GM10248 (cell line): Measurements from ENCODE around the gene BIRC3.

Source experiments
- CTCF ChIA-PET: fragments of 300-600 bp; sonication (Branson Sonifier 250); formaldehyde crosslinking; extraction: SDS; loops from one replicate; lab custom pipeline; 2021; ENCODE audit warnings: antibody characterized with exemption; lab: Yijun Ruan, JAX
- POLR2A ChIA-PET: fragments of 350-650 bp; sonication (Branson Sonifier 250); formaldehyde crosslinking; extraction: SDS; loops from one replicate; lab custom pipeline; 2020; ENCODE audit warnings: antibody characterized with exemption; lab: Yijun Ruan, JAX
- DNase-seq: peaks from one replicate; pipeline ENCODE4 v3.0.0; 2012; ENCODE audit errors: extremely low spot score
- TF ChIP-seq, protein P1 (sequence below): IDR thresholded peaks from 2 replicates; pipeline ENCODE4 v1.5.1; 2012; ENCODE audit warnings: mild to moderate bottlenecking, low read depth; ENCODE audit errors: extremely low read depth, missing control alignments, control extremely low read depth

Gene BIRC3

DNA sequence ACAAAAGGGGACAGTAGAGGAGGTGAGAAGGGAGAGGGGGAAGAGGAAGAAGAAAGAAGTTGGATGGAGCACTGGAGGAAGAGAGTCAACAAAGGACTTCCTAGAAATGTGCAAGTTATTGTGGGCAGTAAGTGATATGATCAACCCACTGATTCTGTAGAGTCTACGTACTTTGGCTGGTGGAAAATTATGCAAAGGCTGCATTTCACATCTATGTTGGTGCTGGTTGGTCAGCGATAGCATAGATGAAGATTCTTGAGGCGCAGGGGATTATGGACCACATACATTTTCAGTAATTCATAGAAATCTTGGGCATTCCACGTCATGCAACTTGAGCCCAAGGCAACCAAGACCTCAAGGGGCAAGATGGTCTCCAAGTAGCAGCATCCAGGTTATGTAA lies 12.6 kb upstream of the BIRC3 start:
- no peak for DNase-seq
- POLR2A ChIA-PET = no interaction called here
- TF ChIP-seq, protein P1, sequence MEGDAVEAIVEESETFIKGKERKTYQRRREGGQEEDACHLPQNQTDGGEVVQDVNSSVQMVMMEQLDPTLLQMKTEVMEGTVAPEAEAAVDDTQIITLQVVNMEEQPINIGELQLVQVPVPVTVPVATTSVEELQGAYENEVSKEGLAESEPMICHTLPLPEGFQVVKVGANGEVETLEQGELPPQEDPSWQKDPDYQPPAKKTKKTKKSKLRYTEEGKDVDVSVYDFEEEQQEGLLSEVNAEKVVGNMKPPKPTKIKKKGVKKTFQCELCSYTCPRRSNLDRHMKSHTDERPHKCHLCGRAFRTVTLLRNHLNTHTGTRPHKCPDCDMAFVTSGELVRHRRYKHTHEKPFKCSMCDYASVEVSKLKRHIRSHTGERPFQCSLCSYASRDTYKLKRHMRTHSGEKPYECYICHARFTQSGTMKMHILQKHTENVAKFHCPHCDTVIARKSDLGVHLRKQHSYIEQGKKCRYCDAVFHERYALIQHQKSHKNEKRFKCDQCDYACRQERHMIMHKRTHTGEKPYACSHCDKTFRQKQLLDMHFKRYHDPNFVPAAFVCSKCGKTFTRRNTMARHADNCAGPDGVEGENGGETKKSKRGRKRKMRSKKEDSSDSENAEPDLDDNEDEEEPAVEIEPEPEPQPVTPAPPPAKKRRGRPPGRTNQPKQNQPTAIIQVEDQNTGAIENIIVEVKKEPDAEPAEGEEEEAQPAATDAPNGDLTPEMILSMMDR = no peak
- CTCF ChIA-PET = no interaction called here

- ChIA-PET POLR2A (no interaction called here), CTCF (interaction anchor here (0.8 to 4.1 kb wide), 5 partner anchors 9 to 25 kb away, joined by 3 to 40 read pairs (median 4); no protein-coding TSS in a partner anchor)
- DNase-seq = no peak
- TF ChIP-seq, protein P1 = no peak
Observed at GRCh38 chr11:102305352-102306047, 11.8 kb upstream of the BIRC3 start.

DNA sequence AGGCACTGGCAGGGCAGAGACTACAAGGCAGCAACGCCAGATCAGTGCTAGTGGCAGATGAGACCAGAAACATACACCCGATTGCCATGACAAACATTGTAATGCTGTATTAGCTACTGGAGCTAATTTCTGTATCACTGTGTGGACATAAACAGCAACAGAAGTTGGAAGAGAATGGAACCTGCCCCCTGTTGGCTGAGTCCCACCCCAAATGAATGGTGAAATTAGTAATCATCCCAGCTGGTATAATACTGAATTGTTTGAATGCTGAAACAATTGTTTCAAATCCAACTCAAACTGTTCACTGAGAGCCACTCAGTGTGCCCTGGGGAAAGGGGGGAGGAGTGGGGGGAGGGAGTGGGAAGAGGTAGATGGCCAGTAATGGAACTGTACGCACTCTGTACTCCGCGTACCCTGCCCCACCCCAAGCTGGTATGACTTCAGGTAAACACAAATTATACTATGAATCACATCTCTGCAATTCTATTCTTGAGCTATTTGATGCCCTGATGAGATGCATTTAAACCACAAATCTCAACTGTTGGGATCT lies 11.2 kb upstream of the BIRC3 start:
- POLR2A ChIA-PET = no interaction called here
- TF ChIP-seq, protein P1 = no peak
- DNase-seq = no peak
- CTCF ChIA-PET = interaction anchor here (0.6 to 4.1 kb wide), 7 partner anchors 8 to 307 kb away, joined by 3 to 40 read pairs (median 4); partner anchors contain the start of gene BIRC3

GRCh38 chr11:102306817-102307726 lies 10.2 kb upstream of the BIRC3 start:
- CTCF ChIA-PET = interaction anchor here (0.6 to 4.1 kb wide), 6 partner anchors 10 to 306 kb away, joined by 3 to 40 read pairs (median 4); partner anchors contain the start of gene BIRC3
- TF ChIP-seq, protein P1 = no peak
- POLR2A ChIA-PET = no interaction called here
- no peak for DNase-seq

DNA sequence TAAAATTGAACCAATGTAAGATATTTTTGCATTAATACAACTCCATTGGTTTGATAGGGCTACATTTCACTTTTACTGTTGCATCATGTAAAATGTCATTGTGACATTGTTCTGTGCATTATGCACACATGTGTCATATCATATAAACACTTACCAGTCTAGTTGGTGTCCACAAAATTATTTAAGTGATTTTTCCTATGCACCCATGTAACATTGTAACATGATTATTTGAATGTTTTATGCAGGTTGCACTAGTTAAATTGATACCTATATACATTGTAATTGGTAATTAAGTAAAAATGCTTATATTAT lies 9.6 kb upstream of the BIRC3 start:
- ChIA-PET CTCF (interaction anchor here (0.7 to 4.1 kb wide), 5 partner anchors 13 to 305 kb away, joined by 3 to 40 read pairs (median 5); no protein-coding TSS in a partner anchor), POLR2A (no interaction called here)
- TF ChIP-seq, protein P1 = no peak
- DNase-seq = no peak
